NCI-H526 (cell line): ENCODE results near the gene HEPHL1.
"Not testable (repeated sequence)": the region's sequence is repeated elsewhere in the genome, so short reads cannot be mapped to it uniquely, and the experiment has no call there.

ENCODE experiments used
- DNase-seq, 2 experiments: peaks; one replicate each; lab custom pipeline; 2025; lab: John Stamatoyannopoulos, UW

HEPHL1 gene

GRCh38 chr11:94150056-94150455 lies 128.9 kb downstream of the HEPHL1 start:
- DNase-seq, result no peak

- no peak for DNase-seq
Observed at GRCh38 chr11:94150704-94151685, 129.8 kb downstream of the HEPHL1 start.

GRCh38 chr11:94151903-94152677 lies 130.9 kb downstream of the HEPHL1 start:
- DNase-seq, result no peak

- no peak for DNase-seq
Observed at GRCh38 chr11:94152678-94153065, 131.5 kb downstream of the HEPHL1 start.

- no peak for DNase-seq
Observed at GRCh38 chr11:94153320-94153719, 132.2 kb downstream of the HEPHL1 start.

- no peak for DNase-seq
Observed at GRCh38 chr11:94154095-94154856, 133.1 kb downstream of the HEPHL1 start.

GRCh38 chr11:94157339-94157738 lies 136.2 kb downstream of the HEPHL1 start:
- DNase-seq, result not testable (repeated sequence)
